GM19043 (cell line): ENCODE results near the gene OSER1.
"Not testable (repeated sequence)": the region's sequence is repeated elsewhere in the genome, so short reads cannot be mapped to it uniquely, and the experiment has no call there.

Experiments
- ATAC-seq: cut with Tn5 transposase; IDR thresholded peaks from one replicate; pipeline ENCODE4 v1.9.1; 2021; ENCODE audit warnings: low read depth; ENCODE audit not compliant: unreplicated experiment

The OSER1 gene

GRCh38 chr20:44210406-44211176 lies at the start of gene OSER1:
OSER1 (minus strand) TSS chr20:44210771; CDS start chr20:44206957, 3,814 bp downstream.
- ATAC-seq = peak; percentile 78

- no peak for ATAC-seq
These were observed 47.8 kb upstream of the OSER1 start for GRCh38 chr20:44258226-44258890.

- ATAC-seq = no peak
These were observed 46.4 kb upstream of the OSER1 start for GRCh38 chr20:44256961-44257360.

- ATAC-seq = no peak
These were observed 45.4 kb upstream of the OSER1 start for GRCh38 chr20:44255942-44256341.

- no peak for ATAC-seq
These were observed 43.5 kb upstream of the OSER1 start for GRCh38 chr20:44254073-44254472.

- no peak for ATAC-seq
These were observed 43.0 kb upstream of the OSER1 start for GRCh38 chr20:44253528-44253927.

GRCh38 chr20:44251284-44251683 lies 40.7 kb upstream of the OSER1 start:
- no peak for ATAC-seq

- no peak for ATAC-seq
These were observed 37.8 kb upstream of the OSER1 start for GRCh38 chr20:44248410-44248759.

- no peak for ATAC-seq
These were observed 37.2 kb upstream of the OSER1 start for GRCh38 chr20:44247586-44248409.

- no peak for ATAC-seq
These were observed 36.6 kb upstream of the OSER1 start, which contains the start of gene GDAP1L1 for GRCh38 chr20:44247131-44247571. GDAP1L1 (plus strand) TSS chr20:44247308; CDS start chr20:44247335, 27 bp downstream.

- ATAC-seq = no peak
These were observed 35.4 kb upstream of the OSER1 start for GRCh38 chr20:44245977-44246376.

GRCh38 chr20:44241796-44242195 lies 31.2 kb upstream of the OSER1 start:
- no peak for ATAC-seq

- ATAC-seq = not testable (repeated sequence)
These were observed 26.3 kb upstream of the OSER1 start for GRCh38 chr20:44236840-44237239.

- no peak for ATAC-seq
These were observed 25.1 kb upstream of the OSER1 start for GRCh38 chr20:44235702-44236101.

GRCh38 chr20:44234566-44235317 lies 24.2 kb upstream of the OSER1 start:
- ATAC-seq = no peak

- no peak for ATAC-seq
These were observed 23.0 kb upstream of the OSER1 start for GRCh38 chr20:44233436-44234016.

- not testable (repeated sequence) for ATAC-seq
These were observed 21.9 kb upstream of the OSER1 start for GRCh38 chr20:44232469-44232856.

- ATAC-seq = no peak
These were observed 21.3 kb upstream of the OSER1 start for GRCh38 chr20:44231713-44232468.

GRCh38 chr20:44231193-44231592 lies 20.6 kb upstream of the OSER1 start:
- no peak for ATAC-seq
